Left renal pelvis (tissue), 4 donors: ENCODE data around the gene TMEM88. TPM values are rescaled to one million over a fixed set of nuclear protein-coding genes. Genes with fewer than 3 reads are reported as not detected.
"Not testable (repeated sequence)": the region's sequence is repeated elsewhere in the genome, so short reads cannot be mapped to it uniquely, and the experiment has no call there.

Experiments used
- DNase-seq, 4 donors: peaks; one replicate each; pipeline ENCODE4 v3.0.0-alpha.2; 2013; ENCODE audit warnings: low read depth in 4 of 4, low spot score in 3 of 4
- polyA plus RNA-seq, 4 donors: library from polyadenylated mRNA; unstranded; fragments of 120-200 nt; gene quantifications; one replicate each; pipeline ENCODE4 v1.2.1, GENCODE V29; 2013; ENCODE audit not compliant: insufficient read length in 4 of 4

TMEM88 gene, protein sequence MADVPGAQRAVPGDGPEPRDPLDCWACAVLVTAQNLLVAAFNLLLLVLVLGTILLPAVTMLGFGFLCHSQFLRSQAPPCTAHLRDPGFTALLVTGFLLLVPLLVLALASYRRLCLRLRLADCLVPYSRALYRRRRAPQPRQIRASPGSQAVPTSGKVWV
- 10 to 100 TPM; 13.4 to 26.9 (median 24.7) TPM for polyA plus RNA-seq

DNA sequence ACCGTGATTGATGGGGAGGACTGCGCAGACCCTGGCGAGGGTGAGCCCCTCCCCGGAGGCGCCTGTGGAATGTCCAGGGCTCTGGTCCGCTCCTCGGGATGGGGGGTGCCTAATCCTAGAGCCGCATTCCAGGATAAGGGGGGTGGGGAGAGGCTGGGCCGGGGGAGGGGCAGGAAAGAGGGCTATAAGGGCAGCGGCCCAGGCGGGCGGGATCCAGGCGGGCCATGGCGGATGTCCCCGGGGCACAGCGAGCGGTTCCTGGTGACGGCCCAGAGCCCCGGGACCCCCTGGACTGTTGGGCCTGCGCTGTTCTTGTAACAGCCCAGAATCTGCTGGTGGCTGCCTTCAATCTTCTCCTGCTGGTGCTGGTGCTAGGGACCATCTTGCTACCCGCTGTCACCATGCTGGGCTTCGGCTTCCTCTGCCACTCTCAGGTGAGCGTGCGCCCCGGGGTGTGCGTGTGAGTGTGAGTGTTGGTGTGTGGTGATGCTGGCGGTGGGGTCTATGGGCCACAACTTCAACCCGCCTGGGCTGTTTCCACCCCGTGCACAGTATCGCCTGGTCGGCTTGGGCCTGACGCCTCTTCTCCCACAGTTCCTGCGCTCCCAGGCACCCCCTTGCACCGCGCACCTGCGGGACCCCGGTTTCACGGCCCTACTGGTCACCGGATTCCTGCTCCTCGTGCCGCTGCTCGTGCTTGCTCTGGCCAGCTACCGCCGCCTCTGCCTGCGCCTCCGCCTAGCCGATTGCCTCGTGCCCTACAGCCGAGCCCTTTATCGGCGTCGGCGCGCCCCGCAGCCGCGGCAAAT is at the start of gene TMEM88:
Gene TMEM88 (plus strand): TSS at position 216 of the 809 bp plus-strand sequence. CDS start 9 bp downstream, at position 225.
- DNase-seq = no peak

DNA sequence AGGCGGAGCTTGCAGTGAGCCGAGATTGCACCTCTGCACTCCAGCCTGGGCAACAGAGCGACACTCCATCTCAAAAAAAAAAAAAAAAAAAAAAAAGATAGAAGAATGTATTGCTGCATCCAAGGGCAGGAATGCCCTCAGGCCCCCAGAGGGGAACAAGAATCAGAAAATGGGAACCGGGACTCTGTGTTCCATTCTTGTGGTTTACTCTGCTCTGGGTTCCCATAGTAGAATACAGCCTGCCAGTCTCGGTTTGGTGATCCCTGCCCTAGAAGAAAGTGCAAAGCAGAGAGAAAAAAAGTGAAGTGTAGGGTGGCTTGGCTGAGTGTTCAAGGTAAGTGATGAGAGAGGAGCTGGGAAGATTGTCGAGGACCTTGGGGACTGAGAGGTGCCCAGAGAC is 48.3 kb upstream of the TMEM88 start:
- no peak for DNase-seq

DNA sequence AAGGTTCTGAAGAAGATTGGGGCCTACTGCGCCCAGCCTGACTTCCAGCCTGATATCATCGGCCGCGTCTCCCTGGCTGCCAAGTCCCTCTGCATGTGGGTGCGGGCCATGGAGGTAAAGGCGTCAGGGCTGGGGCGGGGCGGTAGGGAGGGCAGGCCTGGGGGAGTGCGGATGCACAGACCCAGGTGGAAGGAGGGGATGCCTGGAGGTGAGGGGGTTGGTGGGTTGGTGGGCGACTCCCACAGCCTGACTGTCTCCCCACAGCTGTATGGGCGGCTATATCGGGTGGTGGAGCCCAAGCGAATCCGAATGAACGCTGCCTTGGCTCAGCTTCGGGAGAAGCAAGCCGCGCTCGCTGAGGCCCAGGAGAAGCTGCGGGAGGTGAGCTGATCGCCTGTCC is 47.7 kb upstream of the TMEM88 start:
- no peak for DNase-seq

DNA sequence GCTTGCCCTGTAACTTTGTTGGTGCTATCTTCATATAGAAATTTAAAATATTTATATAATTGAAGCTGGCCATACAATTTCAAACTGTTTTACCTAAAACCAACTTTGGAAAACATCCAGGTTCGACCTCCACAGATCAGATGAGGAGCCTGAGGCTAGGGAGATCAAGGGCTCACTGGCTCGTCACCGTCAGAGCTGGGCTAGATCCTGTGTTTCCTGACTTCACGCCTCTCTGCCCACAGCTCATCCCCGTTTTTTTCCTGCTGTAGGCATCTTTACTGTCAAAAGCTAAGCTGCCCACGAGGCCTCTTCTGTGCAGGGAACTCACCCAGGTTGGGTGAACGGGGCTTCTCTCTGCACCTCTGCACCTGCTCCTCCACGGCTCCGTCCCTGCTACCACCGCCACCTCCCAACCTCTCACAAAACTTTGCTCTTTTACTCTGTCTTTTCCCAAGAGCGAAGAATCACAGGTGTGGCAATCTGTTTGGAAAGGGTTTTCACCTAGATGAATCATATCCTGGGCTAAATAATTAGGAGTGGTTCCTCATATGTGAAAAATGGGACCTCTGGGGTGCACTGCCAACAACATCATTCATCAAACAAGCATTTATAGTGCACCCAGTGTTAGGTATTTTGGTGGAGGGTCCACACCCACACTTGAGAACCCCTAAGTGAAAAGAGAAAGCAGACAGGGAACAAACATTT is 45.6 kb upstream of the TMEM88 start:
- DNase-seq = no peak

DNA sequence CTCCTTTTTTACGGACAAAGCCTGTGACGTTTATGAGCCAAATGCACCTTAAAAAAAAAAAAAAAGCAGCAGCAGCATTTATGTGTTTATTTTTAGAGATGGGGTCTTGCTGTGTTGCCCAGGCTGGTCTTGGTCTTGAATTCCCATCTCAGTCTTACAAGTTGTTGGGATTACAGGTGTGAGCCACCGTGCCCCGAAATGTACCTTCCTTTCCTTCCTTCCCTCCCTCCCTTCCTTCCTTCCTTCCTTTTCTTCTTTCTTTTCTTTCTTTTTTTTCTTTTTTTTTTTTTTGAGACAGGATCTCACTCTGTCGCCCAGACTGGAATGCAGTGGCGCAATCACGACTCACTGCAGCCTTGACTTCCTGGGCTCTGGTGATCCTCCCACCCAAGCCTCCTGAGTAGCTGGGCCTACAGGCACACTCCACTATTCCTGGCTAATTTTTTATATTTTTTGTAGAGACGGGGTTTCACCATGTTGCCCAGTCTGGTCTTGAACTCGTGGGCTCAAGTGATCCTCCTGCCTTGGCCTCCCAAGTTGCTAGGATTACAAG is 45.0 kb upstream of the TMEM88 start:
- not testable (repeated sequence) for DNase-seq

DNA sequence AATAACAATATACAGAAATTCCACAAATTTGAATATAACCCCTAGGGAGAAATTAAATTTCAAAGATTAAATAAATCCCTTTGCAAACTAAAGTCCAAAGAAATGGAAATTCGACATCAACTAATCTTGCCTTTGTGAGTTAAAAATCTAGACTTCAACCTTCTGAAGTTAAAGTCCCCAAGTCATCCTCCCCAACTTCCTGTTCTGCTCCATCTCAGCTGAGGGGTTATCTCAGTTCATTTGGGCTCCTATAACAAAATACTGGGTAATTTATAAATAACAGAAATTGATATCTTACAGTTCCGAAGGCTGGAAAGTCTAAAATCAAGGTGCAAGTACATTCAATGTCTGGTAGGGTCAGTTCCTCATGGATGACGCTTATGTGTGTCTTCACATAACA is 43.6 kb upstream of the TMEM88 start:
- DNase-seq = no peak

DNA sequence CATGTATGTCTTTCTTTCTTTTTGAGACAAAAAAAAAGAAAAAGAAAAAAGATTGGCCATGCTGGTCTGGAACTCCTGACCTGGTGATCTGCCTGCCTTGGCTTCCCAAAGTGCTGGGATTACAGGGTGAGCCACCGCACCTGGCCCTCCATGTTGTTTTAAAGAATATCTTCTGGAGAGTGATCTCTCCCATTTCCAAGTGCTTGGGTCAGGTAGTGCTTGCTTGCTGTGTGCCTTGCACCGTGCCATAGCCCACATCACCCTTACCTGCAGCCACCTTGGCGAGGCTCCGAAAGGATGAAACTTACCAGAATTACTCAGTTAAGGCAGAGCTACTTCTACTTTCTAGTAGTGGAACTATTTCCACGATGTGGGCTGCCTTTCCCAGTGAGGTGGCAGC is 39.9 kb upstream of the TMEM88 start:
- no peak for DNase-seq

DNA sequence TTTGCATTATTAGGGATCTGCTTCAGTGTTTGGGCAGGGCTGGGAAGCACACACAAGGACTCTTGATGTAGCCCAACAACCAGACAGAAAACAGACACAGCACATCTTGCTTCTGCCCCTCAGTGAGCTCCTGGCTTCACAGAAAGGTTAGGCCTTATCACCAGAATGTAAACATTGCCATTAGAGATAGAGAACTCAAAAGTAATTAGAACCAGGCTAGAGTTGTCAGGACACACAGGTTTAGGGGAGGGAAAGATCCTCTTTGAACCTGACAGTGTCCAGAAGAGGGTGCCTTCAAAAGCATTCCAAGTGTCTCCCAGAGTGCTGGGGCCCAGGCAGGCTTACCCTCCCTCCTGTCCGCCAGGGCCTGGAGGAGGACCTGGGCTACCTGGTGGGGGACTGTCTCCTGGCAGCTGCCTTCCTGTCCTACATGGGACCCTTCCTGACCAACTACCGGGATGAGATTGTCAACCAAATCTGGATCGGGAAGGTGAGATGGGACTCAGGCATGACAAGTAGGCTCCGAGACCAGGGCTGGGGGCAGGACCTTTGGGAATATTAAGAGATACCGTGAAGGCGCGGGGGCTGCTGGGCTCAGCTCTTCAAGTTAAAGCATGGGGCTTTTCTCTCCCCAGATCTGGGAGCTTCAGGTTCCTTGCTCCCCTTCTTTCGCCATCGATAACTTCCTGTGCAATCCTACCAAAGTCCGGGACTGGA is 37.8 kb upstream of the TMEM88 start:
- DNase-seq = no peak

DNA sequence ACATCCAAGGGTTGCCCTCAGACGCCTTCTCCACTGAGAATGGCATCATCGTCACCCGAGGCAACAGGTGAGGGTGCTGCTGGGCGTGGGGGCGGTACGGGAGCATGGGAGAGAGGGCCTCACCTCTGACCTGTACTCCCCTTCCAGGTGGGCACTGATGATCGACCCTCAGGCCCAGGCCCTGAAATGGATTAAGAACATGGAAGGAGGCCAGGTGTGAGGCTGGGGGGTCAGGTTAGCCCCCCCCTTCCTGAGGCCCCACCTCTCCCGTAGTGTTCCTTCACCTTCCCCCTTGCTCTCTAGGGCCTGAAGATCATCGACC is 37.3 kb upstream of the TMEM88 start:
- DNase-seq = no peak

DNA sequence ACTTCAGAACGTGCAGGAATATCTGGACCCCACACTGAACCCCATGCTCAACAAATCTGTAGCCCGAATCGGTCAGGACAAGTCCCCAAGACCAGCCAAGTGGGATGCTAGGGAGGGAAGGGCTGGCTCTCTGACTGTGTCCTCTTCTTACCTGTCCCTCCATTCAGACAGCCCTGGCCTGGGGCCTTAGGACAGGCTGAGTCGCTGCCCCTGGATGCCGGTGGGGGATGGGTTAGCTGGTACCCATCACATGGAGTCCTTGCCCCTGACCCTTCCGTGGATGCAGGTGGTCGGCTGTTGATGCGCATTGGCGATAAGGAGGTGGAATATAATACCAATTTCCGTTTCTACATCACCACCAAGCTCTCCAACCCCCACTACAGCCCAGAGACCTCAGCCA is 36.8 kb upstream of the TMEM88 start:
- no peak for DNase-seq

DNA sequence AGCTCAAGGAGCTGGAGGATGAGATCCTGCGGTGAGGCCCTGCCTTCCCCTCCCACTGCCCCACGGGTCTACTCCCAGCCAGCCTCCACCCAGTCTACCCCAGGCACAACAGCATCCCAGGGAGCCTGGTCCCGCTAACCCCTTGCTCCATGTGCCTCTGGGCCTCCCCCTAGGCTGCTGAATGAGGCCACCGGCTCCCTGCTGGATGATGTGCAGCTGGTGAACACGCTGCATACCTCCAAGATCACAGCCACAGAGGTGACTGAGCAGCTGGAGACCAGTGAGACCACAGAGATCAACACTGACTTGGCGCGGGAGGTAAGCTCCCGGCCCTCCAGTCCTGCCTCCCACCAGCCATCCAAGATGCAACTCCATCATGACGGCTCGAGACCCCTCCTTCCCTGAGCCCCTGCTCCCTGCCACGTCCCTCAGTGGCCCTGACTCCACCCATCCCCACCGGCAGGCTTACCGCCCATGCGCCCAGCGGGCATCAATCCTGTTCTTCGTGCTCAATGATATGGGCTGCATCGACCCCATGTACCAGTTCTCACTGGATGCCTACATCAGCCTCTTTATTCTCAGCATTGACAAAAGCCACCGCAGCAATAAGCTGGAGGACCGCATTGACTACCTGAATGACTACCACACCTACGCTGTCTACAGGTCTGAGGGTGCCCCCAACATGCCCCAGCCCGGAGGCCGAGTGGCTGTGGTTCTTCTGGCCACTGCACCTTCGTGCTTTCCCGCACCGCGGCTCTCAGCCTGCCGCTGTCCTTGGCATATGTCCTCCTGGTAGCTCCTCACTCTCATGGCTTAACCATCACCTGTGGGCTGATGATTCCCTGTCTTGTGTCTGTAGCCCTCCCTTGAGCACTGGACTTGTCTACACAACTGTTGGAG is 35.9 kb upstream of the TMEM88 start:
- DNase-seq = no peak

DNA sequence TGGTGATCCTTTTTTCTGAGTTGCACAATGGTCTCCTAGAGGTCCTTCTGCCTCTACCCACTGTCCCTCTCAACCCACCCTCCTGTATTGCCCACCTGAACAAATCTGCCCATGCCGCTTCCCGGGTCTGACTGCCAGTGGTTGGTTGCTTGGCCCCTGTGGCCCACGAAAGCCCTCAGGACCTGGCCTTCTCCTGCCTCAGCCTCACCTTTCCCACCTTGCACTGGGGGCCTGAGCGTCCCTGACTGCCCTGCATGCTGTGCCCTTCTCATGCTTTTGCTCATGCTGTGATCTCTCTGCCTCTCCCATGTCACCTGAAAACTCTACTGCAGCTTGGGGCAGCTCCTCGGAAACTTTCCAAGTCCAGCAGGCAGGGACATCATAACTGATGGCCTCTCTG is 34.6 kb upstream of the TMEM88 start:
- no peak for DNase-seq

DNA sequence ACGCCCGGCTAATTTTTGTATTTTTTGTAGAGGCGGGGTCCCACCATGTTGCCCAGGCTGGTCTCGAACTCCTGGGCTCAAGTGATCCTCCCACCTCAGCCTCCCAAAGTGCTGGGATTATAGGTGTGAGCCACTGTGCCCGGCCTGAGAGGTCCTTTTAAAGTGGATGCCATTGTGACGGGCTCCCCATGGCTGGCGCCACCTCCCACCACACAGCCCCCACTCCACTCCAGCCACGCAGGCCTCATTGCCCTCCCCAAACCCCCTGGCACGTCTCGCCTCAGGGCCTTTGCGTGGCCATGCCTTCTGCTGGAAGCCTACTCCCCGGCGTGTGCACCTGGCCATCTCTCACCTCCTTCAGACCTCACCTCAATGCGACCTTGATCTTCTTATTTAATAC is 32.7 kb upstream of the TMEM88 start:
- DNase-seq = no peak

DNA sequence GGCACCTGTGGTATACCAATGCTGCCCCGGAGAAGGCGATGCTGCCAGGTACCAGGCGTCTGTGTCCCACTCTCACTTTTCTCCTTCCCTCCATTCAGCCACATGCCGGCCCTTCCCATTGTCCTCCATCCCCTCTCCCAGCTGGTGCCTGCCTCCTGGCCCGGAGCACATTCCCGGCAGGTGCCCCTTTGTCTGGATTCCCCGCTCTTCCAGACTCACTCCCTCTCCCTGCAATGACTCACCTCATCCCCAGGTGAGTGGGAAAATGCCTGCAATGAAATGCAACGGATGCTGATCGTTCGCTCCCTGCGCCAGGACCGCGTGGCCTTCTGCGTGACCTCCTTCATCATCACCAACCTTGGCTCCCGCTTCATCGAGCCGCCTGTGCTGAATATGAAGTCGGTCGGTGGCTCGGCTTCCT is 31.3 kb upstream of the TMEM88 start:
- no peak for DNase-seq

DNA sequence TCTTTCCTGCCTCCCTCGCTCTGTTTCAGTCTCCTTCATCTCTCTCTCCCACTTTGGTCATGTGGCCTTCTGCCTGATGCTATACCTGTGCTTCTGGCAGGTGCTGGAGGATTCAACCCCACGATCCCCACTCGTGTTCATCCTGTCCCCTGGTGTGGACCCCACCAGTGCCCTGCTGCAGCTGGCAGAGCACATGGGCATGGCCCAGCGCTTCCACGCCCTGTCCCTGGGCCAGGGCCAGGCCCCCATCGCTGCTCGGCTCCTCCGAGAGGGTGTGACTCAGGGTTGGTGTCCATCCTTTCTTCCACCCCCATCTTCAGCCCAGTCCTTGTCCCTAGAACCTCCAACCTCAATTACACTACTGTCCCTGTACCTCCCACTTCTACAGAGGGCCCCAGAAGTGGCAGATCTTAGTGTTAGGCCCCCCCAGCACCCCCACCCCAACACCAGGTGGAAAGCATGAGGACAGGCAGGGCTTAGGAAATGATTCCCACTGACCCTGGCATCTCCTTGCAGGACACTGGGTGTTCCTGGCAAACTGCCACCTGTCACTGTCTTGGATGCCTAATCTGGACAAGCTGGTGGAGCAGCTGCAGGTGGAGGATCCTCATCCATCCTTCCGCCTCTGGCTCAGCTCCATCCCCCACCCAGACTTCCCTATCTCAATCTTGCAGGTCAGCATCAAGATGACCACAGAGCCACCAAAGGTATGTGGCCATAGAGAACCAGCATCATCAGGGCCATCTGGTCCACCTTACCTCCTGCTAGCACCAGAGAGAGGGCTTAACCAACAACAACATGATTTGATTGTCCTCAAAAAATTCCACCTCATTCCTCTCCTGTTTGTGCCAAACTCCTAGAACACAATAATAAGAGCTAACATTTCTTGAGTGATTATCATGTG is 30.6 kb upstream of the TMEM88 start:
- DNase-seq = no peak

DNA sequence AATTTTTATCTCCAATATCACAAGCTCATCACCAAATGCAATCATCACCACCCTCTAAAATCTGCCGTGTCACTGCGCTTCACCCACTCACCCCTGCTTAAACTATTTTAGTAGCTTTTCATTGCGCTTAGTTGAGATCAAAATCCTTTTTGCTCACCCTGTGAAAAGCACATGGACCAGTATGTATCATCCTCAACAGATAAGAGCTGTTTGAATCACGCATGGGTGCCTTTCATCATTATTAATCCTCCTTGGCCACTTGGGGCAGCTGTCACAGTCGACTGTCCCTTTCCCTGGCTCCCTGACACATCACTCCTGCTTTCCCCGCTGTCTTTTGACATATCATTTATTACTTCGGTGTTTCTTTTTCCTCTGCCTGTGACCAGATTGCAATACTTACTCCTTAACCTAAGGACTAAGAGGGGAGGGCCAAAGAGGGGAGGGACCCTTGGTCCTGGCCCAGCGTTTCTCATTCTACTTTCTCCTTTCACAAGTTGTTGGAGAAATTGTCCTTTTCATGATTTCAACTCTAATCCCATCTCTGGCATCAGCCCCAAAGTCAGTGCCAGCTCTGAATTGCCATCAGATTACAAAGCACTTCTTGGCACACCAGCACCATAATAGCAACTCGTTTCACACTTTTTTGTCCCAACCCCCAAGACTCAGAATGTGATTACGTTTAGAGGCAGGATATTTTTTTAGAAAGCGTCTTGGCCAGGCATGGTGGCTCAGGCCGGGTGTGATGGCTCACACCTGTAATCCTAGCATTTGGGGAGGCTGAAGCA is 29.5 kb upstream of the TMEM88 start:
- DNase-seq = no peak

DNA sequence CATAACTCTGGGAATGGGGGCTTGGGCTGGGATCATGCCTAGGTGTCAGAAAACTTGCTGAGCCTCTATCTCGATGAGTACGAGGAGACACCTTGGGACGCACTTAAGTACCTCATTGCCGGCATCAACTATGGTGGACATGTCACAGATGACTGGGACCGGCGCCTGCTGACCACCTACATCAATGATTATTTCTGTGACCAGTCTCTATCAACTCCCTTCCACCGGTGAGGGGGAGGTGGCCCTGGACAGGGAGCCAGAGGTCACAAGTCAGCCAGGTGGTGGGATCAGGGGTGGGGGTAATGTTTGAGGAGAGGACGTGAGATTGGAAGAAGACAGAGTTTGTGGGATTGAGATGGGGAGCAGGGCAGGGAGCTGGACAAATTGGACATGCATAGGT is 24.2 kb upstream of the TMEM88 start:
- no peak for DNase-seq

DNA sequence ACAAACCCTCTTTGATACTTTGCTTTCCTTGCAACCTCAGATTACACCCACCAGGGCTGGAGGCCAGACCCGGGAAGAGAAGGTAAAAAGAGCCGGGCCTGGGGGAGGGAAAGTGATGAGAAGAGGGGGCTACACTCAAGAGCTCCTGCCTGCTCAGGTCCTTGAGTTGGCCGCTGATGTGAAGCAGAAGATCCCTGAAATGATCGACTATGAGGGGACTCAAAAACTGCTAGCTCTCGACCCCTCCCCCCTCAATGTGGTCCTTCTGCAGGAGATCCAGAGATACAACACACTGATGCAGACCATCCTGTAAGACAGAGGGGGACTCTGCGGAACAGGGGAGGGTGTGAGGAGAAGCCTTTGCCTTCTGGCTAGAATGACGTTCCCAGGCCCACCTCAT is 23.6 kb upstream of the TMEM88 start:
- no peak for DNase-seq
